Stimulated activated CD8-positive, alpha-beta memory T cell treated with anti-CD3 and anti-CD28 coated beads, Interleukin-12 subunit alpha, Interleukin-12 subunit beta, amount 100 ng/mL, for 1 hour (primary cell): Measurements from ENCODE around the gene C1QL4.
A peak's percentile ranks its signal among the peaks of the same experiment; 100 is the strongest.
"Not testable (repeated sequence)": the region's sequence is repeated elsewhere in the genome, so short reads cannot be mapped to it uniquely, and the experiment has no call there.

Experiments used
- DNase-seq: peaks from one replicate; pipeline ENCODE4 v3.0.0-alpha.2; 2020; ENCODE audit warnings: low read depth

C1QL4 gene

GRCh38 chr12:49336645-49337584 lies at the start of gene C1QL4:
Gene C1QL4 (minus strand): TSS chr12:49337188. CDS start chr12:49336477, 711 bp downstream.
- DNase-seq, result peak; percentile 81

- not testable (repeated sequence) for DNase-seq
These were observed 43.2 kb upstream of the C1QL4 start for GRCh38 chr12:49380184-49380583.

- no peak for DNase-seq
These were observed 40.4 kb upstream of the C1QL4 start for GRCh38 chr12:49377386-49377785.

- DNase-seq, result no peak
These were observed 38.4 kb upstream of the C1QL4 start for GRCh38 chr12:49375406-49375805.

GRCh38 chr12:49370539-49370938 lies 33.6 kb upstream of the C1QL4 start:
- DNase-seq, result no peak

GRCh38 chr12:49369411-49370145 lies 32.6 kb upstream of the C1QL4 start:
- no peak for DNase-seq

GRCh38 chr12:49368240-49368600 lies 31.2 kb upstream of the C1QL4 start:
- no peak for DNase-seq

GRCh38 chr12:49367381-49368239 lies 30.6 kb upstream of the C1QL4 start, which contains the start of gene SPATS2:
Gene SPATS2 (plus strand): TSS chr12:49367462. CDS start chr12:49461013, 93,551 bp downstream.
- DNase-seq, result no peak

- peak; percentile 77 for DNase-seq
These were observed 29.8 kb upstream of the C1QL4 start for GRCh38 chr12:49366652-49367380.

GRCh38 chr12:49366096-49366651 lies 29.2 kb upstream of the C1QL4 start:
- DNase-seq, result no peak

- no peak for DNase-seq
These were observed 28.6 kb upstream of the C1QL4 start for GRCh38 chr12:49365542-49365941.

GRCh38 chr12:49364989-49365388 lies 28.0 kb upstream of the C1QL4 start:
- no peak for DNase-seq

GRCh38 chr12:49362077-49362476 lies 25.1 kb upstream of the C1QL4 start:
- DNase-seq, result no peak

GRCh38 chr12:49359671-49360070 lies 22.7 kb upstream of the C1QL4 start:
- DNase-seq, result no peak

- DNase-seq, result no peak
These were observed 21.6 kb upstream of the C1QL4 start for GRCh38 chr12:49358483-49359141.

GRCh38 chr12:49357103-49357678 lies 20.2 kb upstream of the C1QL4 start:
- DNase-seq, result no peak

- DNase-seq, result no peak
These were observed 18.9 kb upstream of the C1QL4 start for GRCh38 chr12:49355913-49356312.

- DNase-seq, result no peak
These were observed 15.4 kb upstream of the C1QL4 start for GRCh38 chr12:49352351-49352750.

GRCh38 chr12:49349266-49349665 lies 12.3 kb upstream of the C1QL4 start:
- no peak for DNase-seq

- no peak for DNase-seq
These were observed 11.8 kb upstream of the C1QL4 start for GRCh38 chr12:49348781-49349180.
